Liver (tissue), 9 donors: Measurements from ENCODE around the gene TMEM167A. TPM values are rescaled to one million over a fixed set of nuclear protein-coding genes. Genes with fewer than 3 reads are reported as not detected.

ENCODE experiments used
- DNase-seq: peaks from one replicate; pipeline ENCODE4 v3.0.0-alpha.2; 2017; ENCODE audit warnings: low spot score
- H3K27ac ChIP-seq, 2 donors: one replicate each; pipeline ENCODE4 v1.7.0; 2013; ENCODE audit warnings: inconsistent platforms in 2 of 2, low read length in 2 of 2, control low read depth in 1 of 2, low read depth in 1 of 2, mild to moderate bottlenecking in 1 of 2
- H3K27me3 ChIP-seq, 4 donors: one replicate each; pipeline versions ENCODE4 v1.6.1 to v1.7.0; 2013; ENCODE audit warnings: low read length in 3 of 4, inconsistent platforms in 1 of 4, mild to moderate bottlenecking in 1 of 4, moderate library complexity in 1 of 4; ENCODE audit not compliant: control insufficient read depth in 4 of 4, insufficient read depth in 4 of 4
- H3K36me3 ChIP-seq, 4 donors: one replicate each; pipeline versions ENCODE4 v1.6.1 to v1.7.0; 2013; ENCODE audit warnings: low read length in 3 of 4, mild to moderate bottlenecking in 3 of 4, low read depth in 1 of 4, moderate library complexity in 1 of 4; ENCODE audit not compliant: control insufficient read depth in 4 of 4, insufficient read depth in 3 of 4
- H3K4me1 ChIP-seq, 4 donors: one replicate each; pipeline versions ENCODE4 v1.6.1 to v1.7.0; 2013; ENCODE audit warnings: low read length in 3 of 4, mild to moderate bottlenecking in 3 of 4, moderate library complexity in 1 of 4; ENCODE audit not compliant: control insufficient read depth in 4 of 4, insufficient read depth in 4 of 4
- H3K4me3 ChIP-seq, 3 donors: one replicate each; pipeline versions ENCODE4 v1.6.1 to v1.7.0; 2013; ENCODE audit warnings: low read length in 3 of 3, control low read depth in 1 of 3, low read depth in 1 of 3, mild to moderate bottlenecking in 1 of 3
- H3K9ac ChIP-seq, 2 donors: one replicate each; pipeline ENCODE4 v1.7.0; 2013; ENCODE audit warnings: low read length in 2 of 2, mild to moderate bottlenecking in 2 of 2, moderate library complexity in 2 of 2, control low read depth in 1 of 2, low read depth in 1 of 2
- H3K9me3 ChIP-seq, 4 donors: one replicate each; pipeline versions ENCODE4 v1.6.1 to v1.7.0; 2013; ENCODE audit warnings: low read length in 3 of 4; ENCODE audit not compliant: control insufficient read depth in 4 of 4
- ATF3 ChIP-seq: IDR thresholded peaks from 2 replicates; pipeline ENCODE4 v1.6.1; 2016; ENCODE audit warnings: antibody characterized with exemption
- CTCF ChIP-seq: fragments of 150-350 bp; IDR thresholded peaks from 2 replicates; pipeline ENCODE4 v1.5.1; 2017; ENCODE audit warnings: improper control_type of control experiment, low read depth, low read length; ENCODE audit not compliant: missing input control
- EGR1 ChIP-seq, 2 donors: IDR thresholded peaks; 2 replicates each; pipeline ENCODE4 v1.6.1; 2016 to 2018; ENCODE audit warnings: antibody characterized with exemption in 2 of 2, low read depth in 2 of 2
- FOXA1 ChIP-seq: IDR thresholded peaks from 2 replicates; pipeline ENCODE4 v1.6.1; 2016; ENCODE audit warnings: antibody characterized with exemption
- FOXA2 ChIP-seq: IDR thresholded peaks from 2 replicates; pipeline ENCODE4 v1.6.1; 2016; ENCODE audit warnings: antibody characterized with exemption
- GABPA ChIP-seq, 2 donors: IDR thresholded peaks in 1 of 2; conservative IDR thresholded peaks in 1 of 2; 2 replicates each; pipeline ENCODE4 v1.6.1; 2016; ENCODE audit warnings: antibody characterized with exemption in 2 of 2, mild to moderate bottlenecking in 1 of 2, moderate library complexity in 1 of 2
- HNF4G ChIP-seq: IDR thresholded peaks from 2 replicates; pipeline ENCODE4 v1.6.1; 2016; ENCODE audit warnings: antibody characterized with exemption
- JUND ChIP-seq, 2 donors: IDR thresholded peaks; 2 replicates each; pipeline ENCODE4 v1.6.1; 2016; ENCODE audit warnings: antibody characterized with exemption in 2 of 2
- NR2F2 ChIP-seq: IDR thresholded peaks from 2 replicates; pipeline ENCODE4 v1.6.1; 2016; ENCODE audit warnings: antibody characterized with exemption
- RAD21 ChIP-seq, 2 donors: IDR thresholded peaks; 2 replicates each; pipeline ENCODE4 v1.6.1; 2016; ENCODE audit warnings: antibody characterized with exemption in 2 of 2, mild to moderate bottlenecking in 2 of 2
- REST ChIP-seq: IDR thresholded peaks from 2 replicates; pipeline ENCODE4 v1.6.1; 2016; ENCODE audit warnings: antibody characterized with exemption, mild to moderate bottlenecking
- RXRA ChIP-seq, 2 donors: IDR thresholded peaks; 2 replicates each; pipeline ENCODE4 v1.6.1; 2017 to 2018; ENCODE audit warnings: antibody characterized with exemption in 2 of 2, mild to moderate bottlenecking in 1 of 2
- SP1 ChIP-seq: IDR thresholded peaks from 2 replicates; pipeline ENCODE4 v1.6.1; 2018; ENCODE audit warnings: antibody characterized with exemption, mild to moderate bottlenecking
- TAF1 ChIP-seq: conservative IDR thresholded peaks from 2 replicates; pipeline ENCODE4 v1.6.1; 2016; ENCODE audit warnings: antibody characterized with exemption, mild to moderate bottlenecking
- YY1 ChIP-seq: IDR thresholded peaks from 2 replicates; pipeline ENCODE4 v1.6.1; 2016; ENCODE audit warnings: antibody characterized with exemption, mild to moderate bottlenecking
- ZBTB33 ChIP-seq: IDR thresholded peaks from 2 replicates; pipeline ENCODE4 v1.6.1; 2016; ENCODE audit warnings: antibody characterized with exemption
- WGBS: extraction: QIAGEN DNeasy Blood & Tissue Kit; methylation state at CpG from one replicate; pipeline ENCODE4 v1.1.7; 2013; 5-methylcytosine and 5-hydroxymethylcytosine counted together
- polyA plus RNA-seq, 2 donors: library from polyadenylated mRNA; stranded (reverse) in 1 of 2; unstranded in 1 of 2; fragments of 200-250 nt in 1 of 2; fragments of >200 nt in 1 of 2; fragmentation: Nextera tagmentation in 1 of 2; extraction: Ambion mirVana in 1 of 2; gene quantifications; one replicate each; pipeline versions ENCODE4 v1.2.1 to v1.2.3, GENCODE V29; 2013 to 2015
- total RNA-seq, 2 donors: library from RNA; depleted of rRNA; stranded (reverse); fragments of >200 nt; gene quantifications; one replicate each; pipeline ENCODE4 v1.2.3, GENCODE V29; 2014
- TF ChIP-seq, protein P1 (sequence below): IDR thresholded peaks from 2 replicates; pipeline ENCODE4 v1.6.1; 2016; ENCODE audit warnings: antibody characterized with exemption
- donor health status: healthy.
- donor health status: healthy.
- donor health status: healthy.
- donor health status: healthy.
- donor health status: healthy.

Gene TMEM167A
- total and polyA plus RNA-seq, 4 donors, result 27.0 to 55.2 (median 37.1) TPM

- Histone ChIP-seq H3K9me3 (peaks cover 0 to 5% (median 2%) of the 10 kb centered on the region in 4 donors), H3K27me3 (no peaks in the 10 kb centered on the region)
- 88% methylated on average over 1 of the region's 1 CpG for WGBS
These were observed 41.3 kb upstream of the TMEM167A start for GRCh38 chr5:83118471-83118870.

More at GRCh38 chr5:83118471-83118870, 41.3 kb upstream of the TMEM167A start:
- no peak for TF ChIP-seq ATF3
- no peak for TF ChIP-seq FOXA2
- TF ChIP-seq JUND (IDR thresholded peaks at IDR 0.05), result no peak
- no peak for TF ChIP-seq CTCF
- TF ChIP-seq GABPA (IDR thresholded peaks at IDR 0.05 in 1 of 2, conservative IDR thresholded peaks at IDR 0.05 in 1 of 2), result no peak
- TF ChIP-seq SP1, result no peak
- no peak for TF ChIP-seq ZBTB33
- TF ChIP-seq, protein P1, sequence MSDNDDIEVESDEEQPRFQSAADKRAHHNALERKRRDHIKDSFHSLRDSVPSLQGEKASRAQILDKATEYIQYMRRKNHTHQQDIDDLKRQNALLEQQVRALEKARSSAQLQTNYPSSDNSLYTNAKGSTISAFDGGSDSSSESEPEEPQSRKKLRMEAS, result no peak
- TF ChIP-seq EGR1 (IDR thresholded peaks at IDR 0.05; ENCODE audit: low read depth in 2 of 2), result no peak
- TF ChIP-seq NR2F2, result no peak
- TF ChIP-seq REST, result no peak
- TF ChIP-seq RAD21 (IDR thresholded peaks at IDR 0.05), result no peak
- no peak for TF ChIP-seq HNF4G
- no peak for TF ChIP-seq TAF1
- TF ChIP-seq YY1, result no peak
- no peak for TF ChIP-seq FOXA1
- TF ChIP-seq RXRA (IDR thresholded peaks at IDR 0.05), result no peak
- H3K9ac ChIP-seq, result no peak overlapping the region
- no peaks in the 10 kb centered on the region for H3K36me3 ChIP-seq
- H3K27ac ChIP-seq, result no peak overlapping the region
- H3K4me3 ChIP-seq, result no peak overlapping the region
- H3K4me1 ChIP-seq, result no peaks in the 10 kb centered on the region
- DNase-seq, result no peak
